ENCODE results near the gene NTRK3.

NTRK3 gene

GRCh38 chr15:88048755-88049154 is 207.8 kb downstream of the NTRK3 start:
- no peak for TF ChIP-seq CTCF (IDR thresholded peaks at IDR 0.05; ENCODE audit: low read depth, low read length)
- no peak for DNase-seq (ENCODE audit: low read depth, low spot score)
- no peak overlapping the region for H3K4me3 ChIP-seq (ENCODE audit: low read depth, low read length)
- in situ Hi-C loops (cut with HindIII; ENCODE audit: low sequenced_read_pairs) = no loop called here

GRCh38 chr15:88048237-88048636 is 208.3 kb downstream of the NTRK3 start:
- DNase-seq (ENCODE audit: low read depth, low spot score) = no peak
- TF ChIP-seq CTCF (IDR thresholded peaks at IDR 0.05; ENCODE audit: low read depth, low read length) = no peak
- in situ Hi-C loops (cut with HindIII; ENCODE audit: low sequenced_read_pairs) = no loop called here
- no peak overlapping the region for H3K4me3 ChIP-seq (ENCODE audit: low read depth, low read length)

- in situ Hi-C loops (cut with HindIII; ENCODE audit: low sequenced_read_pairs) = no loop called here
- no peak for DNase-seq (ENCODE audit: low read depth, low spot score)
- H3K4me3 ChIP-seq (ENCODE audit: low read depth, low read length) = no peak overlapping the region
- TF ChIP-seq CTCF (IDR thresholded peaks at IDR 0.05; ENCODE audit: low read depth, low read length) = no peak
Measured at GRCh38 chr15:88046576-88047129, 209.9 kb downstream of the NTRK3 start.

GRCh38 chr15:88043396-88043795 is 213.1 kb downstream of the NTRK3 start:
- TF ChIP-seq CTCF (IDR thresholded peaks at IDR 0.05; ENCODE audit: low read depth, low read length) = no peak
- no peak for DNase-seq (ENCODE audit: low read depth, low spot score)
- in situ Hi-C loops (cut with HindIII; ENCODE audit: low sequenced_read_pairs) = no loop called here
- no peak overlapping the region for H3K4me3 ChIP-seq (ENCODE audit: low read depth, low read length)

GRCh38 chr15:88042047-88042446 is 214.5 kb downstream of the NTRK3 start:
- H3K4me3 ChIP-seq (ENCODE audit: low read depth, low read length) = no peak overlapping the region
- in situ Hi-C loops (cut with HindIII; ENCODE audit: low sequenced_read_pairs) = no loop called here
- no peak for DNase-seq (ENCODE audit: low read depth, low spot score)
- TF ChIP-seq CTCF (IDR thresholded peaks at IDR 0.05; ENCODE audit: low read depth, low read length) = no peak

- TF ChIP-seq CTCF (IDR thresholded peaks at IDR 0.05; ENCODE audit: low read depth, low read length) = no peak
- in situ Hi-C loops (cut with HindIII; ENCODE audit: low sequenced_read_pairs) = no loop called here
- no peak overlapping the region for H3K4me3 ChIP-seq (ENCODE audit: low read depth, low read length)
- DNase-seq (ENCODE audit: low read depth, low spot score) = no peak
Measured at GRCh38 chr15:88040516-88040915, 216.0 kb downstream of the NTRK3 start.

GRCh38 chr15:88038261-88038660 is 218.3 kb downstream of the NTRK3 start:
- in situ Hi-C loops (cut with HindIII; ENCODE audit: low sequenced_read_pairs) = no loop called here
- no peak for TF ChIP-seq CTCF (IDR thresholded peaks at IDR 0.05; ENCODE audit: low read depth, low read length)
- no peak for DNase-seq (ENCODE audit: low read depth, low spot score)
- no peak overlapping the region for H3K4me3 ChIP-seq (ENCODE audit: low read depth, low read length)

All from astrocyte of the spinal cord (primary cell).